ENCODE results near the gene HSPA9.

HSPA9 gene

GRCh38 chr5:138559937-138560336 lies 15.3 kb downstream of the HSPA9 start:
- Histone ChIP-seq H3K9ac (ENCODE audit: low read length) (no peak overlapping the region), H3K27me3 (ENCODE audit: control insufficient read depth, insufficient read depth, low read length) (no peaks in the 10 kb centered on the region), H3K4me3 (ENCODE audit: low read depth, low read length) (no peak overlapping the region), H3K9me3 (ENCODE audit: control insufficient read depth, insufficient read depth, low read depth, low read length) (no peaks in the 10 kb centered on the region), H3K36me3 (ENCODE audit: control insufficient read depth, insufficient read depth, low read length) (peaks cover 95% of the 10 kb centered on the region), H3K27ac (ENCODE audit: low read depth, low read length) (no peak overlapping the region), H3K4me1 (ENCODE audit: control insufficient read depth, insufficient read depth, low read length) (no peaks in the 10 kb centered on the region)

- Histone ChIP-seq H3K4me3 (ENCODE audit: low read depth, low read length) (no peak overlapping the region), H3K27ac (ENCODE audit: low read depth, low read length) (no peak overlapping the region), H3K27me3 (ENCODE audit: control insufficient read depth, insufficient read depth, low read length) (no peaks in the 10 kb centered on the region), H3K9ac (ENCODE audit: low read length) (no peak overlapping the region), H3K4me1 (ENCODE audit: control insufficient read depth, insufficient read depth, low read length) (no peaks in the 10 kb centered on the region), H3K9me3 (ENCODE audit: control insufficient read depth, insufficient read depth, low read depth, low read length) (no peaks in the 10 kb centered on the region), H3K36me3 (ENCODE audit: control insufficient read depth, insufficient read depth, low read length) (peaks cover 88% of the 10 kb centered on the region)
Measured at GRCh38 chr5:138557677-138558076, 17.5 kb downstream of the HSPA9 start.

- no peaks in the 10 kb centered on the region for H3K27me3 ChIP-seq (ENCODE audit: control insufficient read depth, insufficient read depth, low read length)
- H3K9me3 ChIP-seq (ENCODE audit: control insufficient read depth, insufficient read depth, low read depth, low read length) = no peaks in the 10 kb centered on the region
- peaks cover 61% of the 10 kb centered on the region for H3K36me3 ChIP-seq (ENCODE audit: control insufficient read depth, insufficient read depth, low read length)
- H3K27ac ChIP-seq (ENCODE audit: low read depth, low read length) = no peak overlapping the region
- H3K4me1 ChIP-seq (ENCODE audit: control insufficient read depth, insufficient read depth, low read length) = no peaks in the 10 kb centered on the region
- H3K9ac ChIP-seq (ENCODE audit: low read length) = no peak overlapping the region
- no peak overlapping the region for H3K4me3 ChIP-seq (ENCODE audit: low read depth, low read length)
Measured at GRCh38 chr5:138554143-138554542, 21.1 kb downstream of the HSPA9 start.

- peaks cover 55% of the 10 kb centered on the region for H3K36me3 ChIP-seq (ENCODE audit: control insufficient read depth, insufficient read depth, low read length)
- no peak overlapping the region for H3K9ac ChIP-seq (ENCODE audit: low read length)
- H3K4me3 ChIP-seq (ENCODE audit: low read depth, low read length) = no peak overlapping the region
- no peak overlapping the region for H3K27ac ChIP-seq (ENCODE audit: low read depth, low read length)
- H3K27me3 ChIP-seq (ENCODE audit: control insufficient read depth, insufficient read depth, low read length) = no peaks in the 10 kb centered on the region
- H3K4me1 ChIP-seq (ENCODE audit: control insufficient read depth, insufficient read depth, low read length) = no peaks in the 10 kb centered on the region
- H3K9me3 ChIP-seq (ENCODE audit: control insufficient read depth, insufficient read depth, low read depth, low read length) = no peaks in the 10 kb centered on the region
Measured at GRCh38 chr5:138553437-138554095, 21.6 kb downstream of the HSPA9 start.

GRCh38 chr5:138552657-138553056 lies 22.5 kb downstream of the HSPA9 start:
- Histone ChIP-seq H3K9me3 (ENCODE audit: control insufficient read depth, insufficient read depth, low read depth, low read length) (no peaks in the 10 kb centered on the region), H3K27me3 (ENCODE audit: control insufficient read depth, insufficient read depth, low read length) (no peaks in the 10 kb centered on the region), H3K4me3 (ENCODE audit: low read depth, low read length) (no peak overlapping the region), H3K27ac (ENCODE audit: low read depth, low read length) (no peak overlapping the region), H3K4me1 (ENCODE audit: control insufficient read depth, insufficient read depth, low read length) (no peaks in the 10 kb centered on the region), H3K9ac (ENCODE audit: low read length) (no peak overlapping the region), H3K36me3 (ENCODE audit: control insufficient read depth, insufficient read depth, low read length) (peaks cover 46% of the 10 kb centered on the region)

- Histone ChIP-seq H3K36me3 (ENCODE audit: control insufficient read depth, insufficient read depth, low read length) (peaks cover 14% of the 10 kb centered on the region), H3K9ac (ENCODE audit: low read length) (no peak overlapping the region), H3K4me3 (ENCODE audit: low read depth, low read length) (no peak overlapping the region), H3K9me3 (ENCODE audit: control insufficient read depth, insufficient read depth, low read depth, low read length) (no peaks in the 10 kb centered on the region), H3K27me3 (ENCODE audit: control insufficient read depth, insufficient read depth, low read length) (no peaks in the 10 kb centered on the region), H3K4me1 (ENCODE audit: control insufficient read depth, insufficient read depth, low read length) (peaks cover 8% of the 10 kb centered on the region; the same call in 1 of the 2 replicates), H3K27ac (ENCODE audit: low read depth, low read length) (no peak overlapping the region)
Measured at GRCh38 chr5:138549414-138549813, 25.8 kb downstream of the HSPA9 start.

- Histone ChIP-seq H3K4me3 (ENCODE audit: low read depth, low read length) (no peak overlapping the region), H3K9me3 (ENCODE audit: control insufficient read depth, insufficient read depth, low read depth, low read length) (no peaks in the 10 kb centered on the region), H3K9ac (ENCODE audit: low read length) (peak overlapping the region; percentile 7), H3K27me3 (ENCODE audit: control insufficient read depth, insufficient read depth, low read length) (no peaks in the 10 kb centered on the region), H3K4me1 (ENCODE audit: control insufficient read depth, insufficient read depth, low read length) (peaks cover 15% of the 10 kb centered on the region; the same call in 1 of the 2 replicates), H3K27ac (ENCODE audit: low read depth, low read length) (no peak overlapping the region), H3K36me3 (ENCODE audit: control insufficient read depth, insufficient read depth, low read length) (peaks cover 12% of the 10 kb centered on the region)
Measured at GRCh38 chr5:138545919-138546562, 29.2 kb downstream of the HSPA9 start.

- H3K9ac ChIP-seq (ENCODE audit: low read length) = peak overlapping the region; percentile 98
- H3K27me3 ChIP-seq (ENCODE audit: control insufficient read depth, insufficient read depth, low read length) = no peaks in the 10 kb centered on the region
- peak overlapping the region; percentile 97 for H3K27ac ChIP-seq (ENCODE audit: low read depth, low read length)
- peaks cover 28% of the 10 kb centered on the region for H3K36me3 ChIP-seq (ENCODE audit: control insufficient read depth, insufficient read depth, low read length)
- H3K4me1 ChIP-seq (ENCODE audit: control insufficient read depth, insufficient read depth, low read length) = peaks cover 16% of the 10 kb centered on the region; the same call in 1 of the 2 replicates
- H3K4me3 ChIP-seq (ENCODE audit: low read depth, low read length) = peak overlapping the region; percentile 97
- H3K9me3 ChIP-seq (ENCODE audit: control insufficient read depth, insufficient read depth, low read depth, low read length) = no peaks in the 10 kb centered on the region
Measured at GRCh38 chr5:138544181-138545134, 30.7 kb downstream of the HSPA9 start.

- H3K9me3 ChIP-seq (ENCODE audit: control insufficient read depth, insufficient read depth, low read depth, low read length) = no peaks in the 10 kb centered on the region
- H3K4me3 ChIP-seq (ENCODE audit: low read depth, low read length) = peak overlapping the region; percentile 97
- H3K4me1 ChIP-seq (ENCODE audit: control insufficient read depth, insufficient read depth, low read length) = peaks cover 16% of the 10 kb centered on the region; the same call in 1 of the 2 replicates
- H3K36me3 ChIP-seq (ENCODE audit: control insufficient read depth, insufficient read depth, low read length) = peaks cover 34% of the 10 kb centered on the region
- peak overlapping the region; percentile 97 for H3K27ac ChIP-seq (ENCODE audit: low read depth, low read length)
- no peaks in the 10 kb centered on the region for H3K27me3 ChIP-seq (ENCODE audit: control insufficient read depth, insufficient read depth, low read length)
- H3K9ac ChIP-seq (ENCODE audit: low read length) = peak overlapping the region; percentile 98
Measured at GRCh38 chr5:138543730-138544104, 31.5 kb downstream of the HSPA9 start.

GRCh38 chr5:138542956-138543729 lies 32.1 kb downstream of the HSPA9 start, which contains the start of gene ETF1:
Gene ETF1, minus strand, starts transcription at chr5:138543236. Its CDS starts 318 bp downstream, at chr5:138542918.
- peak within 1 kb of the TSS; percentile 100 for H3K27ac ChIP-seq (ENCODE audit: low read depth, low read length)
- peak within 1 kb of the TSS; percentile 98 for H3K9ac ChIP-seq (ENCODE audit: low read length)
- H3K36me3 ChIP-seq (ENCODE audit: control insufficient read depth, insufficient read depth, low read length) = peaks cover 39% of the 10 kb centered on the region
- no peaks in the 10 kb centered on the region for H3K27me3 ChIP-seq (ENCODE audit: control insufficient read depth, insufficient read depth, low read length)
- no peaks in the 10 kb centered on the region for H3K9me3 ChIP-seq (ENCODE audit: control insufficient read depth, insufficient read depth, low read depth, low read length)
- H3K4me1 ChIP-seq (ENCODE audit: control insufficient read depth, insufficient read depth, low read length) = peaks cover 16% of the 10 kb centered on the region; the same call in 1 of the 2 replicates
- peak within 1 kb of the TSS; percentile 97 for H3K4me3 ChIP-seq (ENCODE audit: low read depth, low read length)
